Measurements from ENCODE around the gene GOLGA8Q. TPM values are rescaled to one million over a fixed set of nuclear protein-coding genes. Genes with fewer than 3 reads are reported as not detected.
A peak's percentile ranks its signal among the peaks of the same experiment; 100 is the strongest.
"Not testable (repeated sequence)": the region's sequence is repeated elsewhere in the genome, so short reads cannot be mapped to it uniquely, and the experiment has no call there.

Gene GOLGA8Q
- total RNA-seq, 2 experiments from 2014 or later, result not detected

DNA sequence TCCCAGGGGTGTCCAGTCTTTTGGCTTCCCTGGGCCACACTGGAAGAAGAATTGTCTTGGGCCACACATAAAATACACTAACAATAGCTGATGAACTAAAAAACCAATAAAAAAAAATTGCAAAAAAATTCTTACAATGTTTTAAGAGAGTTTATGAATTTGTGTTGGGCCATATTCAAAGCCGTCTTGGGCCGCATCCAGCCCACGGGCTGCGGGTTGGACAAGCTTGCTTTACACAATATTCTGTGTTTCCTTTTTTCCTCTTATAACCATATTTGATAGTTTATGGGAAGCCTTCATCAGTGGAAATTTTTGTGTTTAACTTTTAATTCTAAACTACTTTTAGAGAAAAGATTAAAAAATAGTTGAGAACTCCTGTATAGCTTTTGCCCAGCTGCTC lies 28.9 kb downstream of the GOLGA8Q start:
- DNase-seq; intact Hi-C loops (cut with micrococcal nuclease); H3K4me1 Mint-ChIP-seq (ENCODE audit: low read depth); H3K27me3 Mint-ChIP-seq; ATAC-seq; H3K27ac Mint-ChIP-seq; H3K4me3 Mint-ChIP-seq; H3K9me3 Mint-ChIP-seq; CTCF ChIA-PET; POLR2A ChIA-PET; H3K36me3 Mint-ChIP-seq (ENCODE audit: low read depth): not testable (repeated sequence)

- peak; percentile 28 for TF ChIP-seq CTCF (IDR thresholded peaks at IDR 0.05)
- H3K4me3 Mint-ChIP-seq; POLR2A ChIA-PET; H3K27me3 Mint-ChIP-seq; DNase-seq; ATAC-seq; CTCF ChIA-PET; H3K4me1 Mint-ChIP-seq (ENCODE audit: low read depth); H3K9me3 Mint-ChIP-seq; H3K36me3 Mint-ChIP-seq (ENCODE audit: low read depth); H3K27ac Mint-ChIP-seq; intact Hi-C loops (cut with micrococcal nuclease): not testable (repeated sequence)
Measured at GRCh38 chr15:30598953-30599352, 47.1 kb downstream of the GOLGA8Q start.

DNA sequence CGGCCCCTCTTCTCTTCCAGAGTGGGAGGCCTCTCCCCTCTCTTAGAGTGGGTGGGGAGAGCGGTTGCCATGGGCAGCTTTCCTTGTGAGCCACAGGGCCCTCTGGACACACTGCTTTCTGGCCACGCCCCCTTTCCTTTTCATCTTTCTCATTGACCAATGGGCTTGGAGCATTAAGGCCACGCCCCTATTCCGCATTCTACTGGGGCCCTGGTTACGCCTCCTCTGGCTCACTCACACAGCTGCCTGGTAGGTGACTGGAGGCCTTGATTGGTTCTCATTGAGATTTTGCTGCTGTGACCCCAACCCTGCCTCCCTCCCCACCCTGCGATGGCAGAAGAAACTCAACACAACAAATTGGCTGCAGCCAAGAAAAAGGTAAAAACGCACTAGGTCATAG lies 51.9 kb downstream of the GOLGA8Q start, which contains the start of gene GOLGA8H:
Gene GOLGA8H (plus strand): TSS at position 233 of the 400 bp plus-strand sequence. CDS start 98 bp downstream, at position 331.
- POLR2A ChIA-PET; H3K36me3 Mint-ChIP-seq (ENCODE audit: low read depth); CTCF ChIA-PET; H3K9me3 Mint-ChIP-seq; ATAC-seq; H3K4me3 Mint-ChIP-seq; H3K4me1 Mint-ChIP-seq (ENCODE audit: low read depth); H3K27ac Mint-ChIP-seq; DNase-seq; H3K27me3 Mint-ChIP-seq; intact Hi-C loops (cut with micrococcal nuclease): not testable (repeated sequence)

Other genes starting within 250 kb of the GOLGA8Q start
- gene CHRFAM7A, start 158.5 kb upstream of the GOLGA8Q start, total RNA-seq, result 1 to 10 TPM in 1 of 2 experiments, under 1 TPM in 1; 0.77 to 1.0 TPM
- 1 to 10 TPM; 2.8 to 3.1 TPM for gene GOLGA8R, start 137.8 kb upstream of the GOLGA8Q start, total RNA-seq
- under 1 TPM; 0.31 to 0.34 TPM for gene GOLGA8H, start 52.0 kb downstream of the GOLGA8Q start, total RNA-seq